HepG2 (cell line): ENCODE measurements around the gene APRT. TPM values are rescaled to one million over a fixed set of nuclear protein-coding genes. Genes with fewer than 3 reads are reported as not detected.

ENCODE experiments used
- GATAD1 ChIP-seq: IDR thresholded peaks from 2 replicates; pipeline ENCODE4 v1.6.1; 2016; ENCODE audit warnings: missing genetic modification reagents, missing compliant biosample characterization
- KDM6A ChIP-seq: IDR thresholded peaks from 2 replicates; pipeline ENCODE4 v1.6.1; 2016; ENCODE audit warnings: low read depth
- KLF9 ChIP-seq: IDR thresholded peaks from 2 replicates; pipeline ENCODE4 v1.6.1; 2016; ENCODE audit warnings: low read depth
- MNT ChIP-seq: fragments of 450-650 bp; IDR thresholded peaks from 2 replicates; pipeline ENCODE4 v1.6.1; 2016
- MXD3 ChIP-seq: IDR thresholded peaks from 2 replicates; pipeline ENCODE4 v1.6.1; 2016; ENCODE audit warnings: mild to moderate bottlenecking, missing biosample characterization, missing genetic modification reagents
- MYC ChIP-seq: sonication (generic); formaldehyde crosslinking; IDR thresholded peaks from 2 replicates; pipeline ENCODE4 v1.9.0; 2021; ENCODE audit warnings: missing genetic modification reagents, borderline replicate concordance
- REXO4 ChIP-seq: sonication (generic); formaldehyde crosslinking; IDR thresholded peaks from 2 replicates; pipeline ENCODE4 v1.8.0; 2022; ENCODE audit warnings: missing genetic modification reagents, mild to moderate bottlenecking, borderline replicate concordance
- RNF219 ChIP-seq: sonication (generic); formaldehyde crosslinking; IDR thresholded peaks from 2 replicates; pipeline ENCODE4 v1.5.0; 2020; ENCODE audit warnings: mild to moderate bottlenecking, missing genetic modification reagents
- SP1 ChIP-seq, 2 experiments: fragments of 450-650 bp in 1 of 2; sonication (generic) in 1 of 2; formaldehyde crosslinking in 1 of 2; IDR thresholded peaks; 2 replicates each; pipeline versions ENCODE4 v1.4.0 to v1.6.1; 2016 to 2020; ENCODE audit warnings: missing genetic modification reagents in 1 of 2
- TOPORS ChIP-seq: sonication (generic); formaldehyde crosslinking; IDR thresholded peaks from 2 replicates; pipeline ENCODE4 v1.8.0; 2023; ENCODE audit warnings: mild to moderate bottlenecking, missing genetic modification reagents
- ZBTB20 ChIP-seq: sonication (generic); formaldehyde crosslinking; IDR thresholded peaks from 2 replicates; pipeline ENCODE4 v1.8.1; 2023; ENCODE audit warnings: missing genetic modification reagents, low read depth, mild to moderate bottlenecking, borderline replicate concordance
- ZNF275 ChIP-seq: sonication (generic); formaldehyde crosslinking; IDR thresholded peaks from 2 replicates; pipeline ENCODE4 v1.8.0; 2022; ENCODE audit warnings: missing genetic modification reagents, mild to moderate bottlenecking, inconsistent platforms, borderline replicate concordance
- ZNF317 ChIP-seq: sonication (generic); formaldehyde crosslinking; IDR thresholded peaks from 2 replicates; pipeline ENCODE4 v1.5.0; 2020; ENCODE audit warnings: mild to moderate bottlenecking, missing genetic modification reagents
- ZNF333 ChIP-seq: sonication (generic); formaldehyde crosslinking; IDR thresholded peaks from 2 replicates; pipeline ENCODE4 v1.4.0; 2020; ENCODE audit warnings: mild to moderate bottlenecking, missing genetic modification reagents, borderline replicate concordance
- ZNF629 ChIP-seq: sonication (generic); formaldehyde crosslinking; conservative IDR thresholded peaks from 2 replicates; pipeline ENCODE4 v1.5.0; 2020; ENCODE audit warnings: missing genetic modification reagents
- ZNF782 ChIP-seq: sonication (generic); formaldehyde crosslinking; IDR thresholded peaks from 2 replicates; pipeline ENCODE4 v1.4.0; 2020; ENCODE audit warnings: missing genetic modification reagents, mild to moderate bottlenecking, borderline replicate concordance
- ZNF879 ChIP-seq: sonication (generic); formaldehyde crosslinking; IDR thresholded peaks from 2 replicates; pipeline ENCODE4 v1.8.1; 2023; ENCODE audit warnings: missing genetic modification reagents
- ZSCAN22 ChIP-seq: sonication (generic); formaldehyde crosslinking; IDR thresholded peaks from 2 replicates; pipeline ENCODE4 v1.4.0; 2020; ENCODE audit warnings: mild to moderate bottlenecking, missing genetic modification reagents
- polyA plus RNA-seq, 8 experiments: library from polyadenylated mRNA; depleted of rRNA in 3 of 8; stranded (reverse) in 7 of 8; unstranded in 1 of 8; fragments of >200 nt; fragmentation: Illumina TruSeq in 4 of 8; extraction: Trizol in 4 of 8; gene quantifications; 2 replicates each; pipeline versions ENCODE4 v1.2.1 to v1.2.3, GENCODE V29; 2011 to 2016; ENCODE audit warnings: low read depth in 4 of 8, missing spikeins in 1 of 8, mixed read lengths in 1 of 8; ENCODE audit not compliant: insufficient read depth in 1 of 8
- total RNA-seq, 5 experiments: library from RNA; depleted of rRNA; stranded (reverse); fragments of >200 nt; fragmentation: Illumina TruSeq; extraction: Trizol; gene quantifications; 2 replicates each; pipeline ENCODE4 v1.2.3, GENCODE V29; 2016; ENCODE audit warnings: low read depth in 1 of 5
- TF ChIP-seq, protein P1 (sequence below): sonication (generic); formaldehyde crosslinking; IDR thresholded peaks from 2 replicates; pipeline ENCODE4 v1.5.0; 2020; ENCODE audit warnings: mild to moderate bottlenecking, missing genetic modification reagents

APRT gene
- total and polyA plus RNA-seq, 2 of the 13 experiments (the other 11 are each of a cell fraction or from before 2014, with no cell fraction given) = 155 to 242 TPM

- peak; percentile 44; the same call in 1 of the 2 replicates for TF ChIP-seq ZNF629 (CRISPR knock-in tag)
- peak; percentile 56; the same call in 1 of the 2 replicates for TF ChIP-seq ZNF333 (CRISPR knock-in tag)
- peak; percentile 57; the same call in 1 of the 2 replicates for TF ChIP-seq GATAD1 (CRISPR knock-in tag)
- TF ChIP-seq MXD3 (CRISPR knock-in tag) = peak; percentile 98; the same call in 1 of the 2 replicates
- peak; percentile 96; the same call in 1 of the 2 replicates for TF ChIP-seq MYC
- no peak for TF ChIP-seq SP1 (IDR thresholded peaks at IDR 0.05)
- TF ChIP-seq SP1 (CRISPR knock-in tag; IDR thresholded peaks at IDR 0.05) = peak; percentile 67
- peak; percentile 69; the same call in 1 of the 2 replicates for TF ChIP-seq ZSCAN22 (CRISPR knock-in tag)
- peak; percentile 43; the same call in 1 of the 2 replicates for TF ChIP-seq ZNF317 (CRISPR knock-in tag)
- TF ChIP-seq TOPORS = no peak
- TF ChIP-seq MNT = peak; percentile 31; the same call in 1 of the 2 replicates
- peak; percentile 63 for TF ChIP-seq ZBTB20 (CRISPR knock-in tag)
- TF ChIP-seq KDM6A (CRISPR knock-in tag) = no peak
- TF ChIP-seq KLF9 (CRISPR knock-in tag) = no peak; the same call in 1 of the 2 replicates
- peak; percentile 44; the same call in 1 of the 2 replicates for TF ChIP-seq REXO4 (CRISPR knock-in tag)
- TF ChIP-seq ZNF879 (CRISPR knock-in tag) = no peak
- TF ChIP-seq ZNF275 (CRISPR knock-in tag) = no peak; the same call in 1 of the 2 replicates
- TF ChIP-seq ZNF782 (CRISPR knock-in tag) = 0 out of 2 replicates have a peak, but pooled peaks have one; percentile 66
- peak; percentile 26; the same call in 1 of the 2 replicates for TF ChIP-seq RNF219 (CRISPR knock-in tag)
- TF ChIP-seq, protein P1, sequence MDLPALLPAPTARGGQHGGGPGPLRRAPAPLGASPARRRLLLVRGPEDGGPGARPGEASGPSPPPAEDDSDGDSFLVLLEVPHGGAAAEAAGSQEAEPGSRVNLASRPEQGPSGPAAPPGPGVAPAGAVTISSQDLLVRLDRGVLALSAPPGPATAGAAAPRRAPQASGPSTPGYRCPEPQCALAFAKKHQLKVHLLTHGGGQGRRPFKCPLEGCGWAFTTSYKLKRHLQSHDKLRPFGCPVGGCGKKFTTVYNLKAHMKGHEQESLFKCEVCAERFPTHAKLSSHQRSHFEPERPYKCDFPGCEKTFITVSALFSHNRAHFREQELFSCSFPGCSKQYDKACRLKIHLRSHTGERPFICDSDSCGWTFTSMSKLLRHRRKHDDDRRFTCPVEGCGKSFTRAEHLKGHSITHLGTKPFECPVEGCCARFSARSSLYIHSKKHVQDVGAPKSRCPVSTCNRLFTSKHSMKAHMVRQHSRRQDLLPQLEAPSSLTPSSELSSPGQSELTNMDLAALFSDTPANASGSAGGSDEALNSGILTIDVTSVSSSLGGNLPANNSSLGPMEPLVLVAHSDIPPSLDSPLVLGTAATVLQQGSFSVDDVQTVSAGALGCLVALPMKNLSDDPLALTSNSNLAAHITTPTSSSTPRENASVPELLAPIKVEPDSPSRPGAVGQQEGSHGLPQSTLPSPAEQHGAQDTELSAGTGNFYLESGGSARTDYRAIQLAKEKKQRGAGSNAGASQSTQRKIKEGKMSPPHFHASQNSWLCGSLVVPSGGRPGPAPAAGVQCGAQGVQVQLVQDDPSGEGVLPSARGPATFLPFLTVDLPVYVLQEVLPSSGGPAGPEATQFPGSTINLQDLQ (CRISPR knock-in tag) = 0 out of 2 replicates have a peak, but pooled peaks have one; percentile 38
Observed at GRCh38 chr16:88810912-88811768, 588 bp downstream of the APRT start (continued).
